Bronchial epithelial cell (primary cell): ENCODE results near the gene NLGN2. TPM values are rescaled to one million over a fixed set of nuclear protein-coding genes. Genes with fewer than 3 reads are reported as not detected.

Source experiments
- DNase-seq: peaks from one replicate; pipeline ENCODE4 v3.0.0-alpha.2; 2010; ENCODE audit warnings: low read depth
- FAIRE-seq: peaks from 2 replicates; lab custom pipeline; 2011; peaks lifted over from hg19 to GRCh38; lab: Jason Lieb, UNC
- H3K27me3 ChIP-seq: 2 replicates; pipeline ENCODE4 v1.5.1; 2011; ENCODE audit warnings: low read length; ENCODE audit not compliant: control insufficient read depth, insufficient read depth
- H3K36me3 ChIP-seq: 2 replicates; pipeline ENCODE4 v1.5.1; 2011; ENCODE audit warnings: low read length; ENCODE audit not compliant: control insufficient read depth, insufficient read depth
- H3K4me3 ChIP-seq: 2 replicates; pipeline ENCODE4 v1.5.1; 2011; ENCODE audit warnings: mild to moderate bottlenecking, low read depth, low read length, control low read depth
- CTCF ChIP-seq: IDR thresholded peaks from 2 replicates; pipeline ENCODE4 v1.5.1; 2011; ENCODE audit warnings: mild to moderate bottlenecking, moderate library complexity, low read length, control low read depth, inconsistent platforms; ENCODE audit not compliant: insufficient read depth, severe bottlenecking
- total RNA-seq: library from RNA; depleted of rRNA; stranded (reverse); fragments of >200 nt; gene quantifications from 2 replicates; pipeline ENCODE4 v1.2.1, GENCODE V29; 2014

The NLGN2 gene
- total RNA-seq, 1 donor from 2014 or later = 0.79 TPM

GRCh38 chr17:7437369-7437863, 29.8 kb downstream of the NLGN2 start:
- H3K27me3 ChIP-seq = no peaks in the 10 kb centered on the region

GRCh38 chr17:7437950-7438614, 30.4 kb downstream of the NLGN2 start:
- peak; percentile 33 for DNase-seq
- no peaks in the 10 kb centered on the region for H3K27me3 ChIP-seq

More at GRCh38 chr17:7437369-7437863, 29.8 kb downstream of the NLGN2 start:
- H3K36me3 ChIP-seq = peaks cover 2% of the 10 kb centered on the region
- no peak for TF ChIP-seq CTCF
- H3K4me3 ChIP-seq = peak overlapping the region; percentile 57
- DNase-seq = no peak
- FAIRE-seq = no peak

GRCh38 chr17:7438656-7439460, 31.2 kb downstream of the NLGN2 start:
- no peak for FAIRE-seq
- peaks cover 2% of the 10 kb centered on the region for H3K36me3 ChIP-seq
- no peaks in the 10 kb centered on the region for H3K27me3 ChIP-seq
- TF ChIP-seq CTCF = no peak
- DNase-seq = no peak
- H3K4me3 ChIP-seq = peak overlapping the region; percentile 57

More at GRCh38 chr17:7437950-7438614, 30.4 kb downstream of the NLGN2 start:
- Histone ChIP-seq H3K36me3 (peaks cover 2% of the 10 kb centered on the region), H3K4me3 (peak overlapping the region; percentile 57)
- no peak for FAIRE-seq
- no peak for TF ChIP-seq CTCF

- H3K4me3 ChIP-seq = peak within 1 kb of the TSS; percentile 57
- DNase-seq (no peak), FAIRE-seq (no peak)
- TF ChIP-seq CTCF = no peak
- no peaks in the 10 kb centered on the region for H3K27me3 ChIP-seq
- H3K36me3 ChIP-seq = peaks cover 2% of the 10 kb centered on the region
Observed at GRCh38 chr17:7439462-7440112, 31.9 kb downstream of the NLGN2 start, which contains the start of gene FGF11. FGF11 (plus strand) TSS chr17:7439512; CDS start chr17:7439621, 109 bp downstream.

- no peaks in the 10 kb centered on the region for H3K27me3 ChIP-seq
- no peak for FAIRE-seq
- TF ChIP-seq CTCF = no peak
Observed at GRCh38 chr17:7440113-7440833, 32.6 kb downstream of the NLGN2 start.

More at GRCh38 chr17:7440113-7440833, 32.6 kb downstream of the NLGN2 start:
- Histone ChIP-seq H3K36me3 (peaks cover 2% of the 10 kb centered on the region), H3K4me3 (peak overlapping the region; percentile 57)
- DNase-seq = peak; percentile 25
